Measurements from ENCODE around the gene MB21D2.

DNA sequence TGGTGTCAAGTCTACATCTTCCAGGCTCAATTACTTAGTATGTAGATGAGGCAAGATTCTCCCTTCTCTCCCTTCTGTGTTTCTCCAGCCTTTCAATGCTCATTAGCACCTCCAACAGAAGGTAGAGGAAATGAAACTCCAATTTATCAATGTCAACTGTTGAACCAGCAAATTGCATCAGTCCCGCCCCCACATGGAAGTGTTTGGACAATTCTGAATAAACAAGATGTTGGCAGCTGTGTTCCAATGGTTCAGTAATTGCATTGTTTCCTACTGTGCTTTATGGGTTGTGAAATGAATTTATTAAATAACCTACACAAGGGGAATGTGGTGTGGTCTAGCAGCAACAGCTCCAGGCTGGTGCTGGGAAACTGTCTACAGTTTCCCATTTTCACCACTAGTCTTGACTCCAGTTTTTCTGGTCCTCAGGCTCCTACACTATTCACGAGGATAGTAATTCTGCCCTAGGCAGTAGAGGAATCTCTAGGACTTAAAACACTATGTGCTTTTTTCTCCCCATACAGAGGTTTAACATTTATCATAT is 91.9 kb downstream of the MB21D2 start:
- TF ChIP-seq, protein P1, sequence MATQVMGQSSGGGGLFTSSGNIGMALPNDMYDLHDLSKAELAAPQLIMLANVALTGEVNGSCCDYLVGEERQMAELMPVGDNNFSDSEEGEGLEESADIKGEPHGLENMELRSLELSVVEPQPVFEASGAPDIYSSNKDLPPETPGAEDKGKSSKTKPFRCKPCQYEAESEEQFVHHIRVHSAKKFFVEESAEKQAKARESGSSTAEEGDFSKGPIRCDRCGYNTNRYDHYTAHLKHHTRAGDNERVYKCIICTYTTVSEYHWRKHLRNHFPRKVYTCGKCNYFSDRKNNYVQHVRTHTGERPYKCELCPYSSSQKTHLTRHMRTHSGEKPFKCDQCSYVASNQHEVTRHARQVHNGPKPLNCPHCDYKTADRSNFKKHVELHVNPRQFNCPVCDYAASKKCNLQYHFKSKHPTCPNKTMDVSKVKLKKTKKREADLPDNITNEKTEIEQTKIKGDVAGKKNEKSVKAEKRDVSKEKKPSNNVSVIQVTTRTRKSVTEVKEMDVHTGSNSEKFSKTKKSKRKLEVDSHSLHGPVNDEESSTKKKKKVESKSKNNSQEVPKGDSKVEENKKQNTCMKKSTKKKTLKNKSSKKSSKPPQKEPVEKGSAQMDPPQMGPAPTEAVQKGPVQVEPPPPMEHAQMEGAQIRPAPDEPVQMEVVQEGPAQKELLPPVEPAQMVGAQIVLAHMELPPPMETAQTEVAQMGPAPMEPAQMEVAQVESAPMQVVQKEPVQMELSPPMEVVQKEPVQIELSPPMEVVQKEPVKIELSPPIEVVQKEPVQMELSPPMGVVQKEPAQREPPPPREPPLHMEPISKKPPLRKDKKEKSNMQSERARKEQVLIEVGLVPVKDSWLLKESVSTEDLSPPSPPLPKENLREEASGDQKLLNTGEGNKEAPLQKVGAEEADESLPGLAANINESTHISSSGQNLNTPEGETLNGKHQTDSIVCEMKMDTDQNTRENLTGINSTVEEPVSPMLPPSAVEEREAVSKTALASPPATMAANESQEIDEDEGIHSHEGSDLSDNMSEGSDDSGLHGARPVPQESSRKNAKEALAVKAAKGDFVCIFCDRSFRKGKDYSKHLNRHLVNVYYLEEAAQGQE (IDR thresholded peaks at IDR 0.05; ENCODE audit: insufficient read depth in 1 of 2, low read depth in 2 of 2, low read length in 2 of 2), result no peak
- TF ChIP-seq POLR2AphosphoS5 (IDR thresholded peaks at IDR 0.05; ENCODE audit: low read depth, low read length), result no peak
